ENCODE results near the gene ERP27.

ERP27 gene

DNA sequence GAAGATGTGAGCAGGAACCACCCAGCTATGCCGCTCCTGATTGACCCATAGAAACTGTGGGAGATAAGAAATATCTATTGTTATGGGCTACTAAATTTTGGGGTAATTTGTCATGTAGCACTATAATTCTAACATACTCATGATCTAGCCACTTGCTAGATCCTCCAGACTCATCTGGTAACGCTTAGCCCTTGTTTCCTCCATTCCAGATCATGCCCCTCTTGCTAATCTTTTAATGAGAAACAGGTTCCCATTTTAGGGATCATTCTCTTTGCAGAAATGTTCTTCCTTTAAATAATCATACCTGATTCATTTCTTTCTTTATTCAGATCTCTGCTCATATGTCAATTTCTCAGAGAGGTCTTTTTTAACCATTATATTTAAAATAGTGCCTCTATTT, 26.9 kb upstream of the ERP27 start:
- Mint-ChIP-seq H3K27me3 (no peaks in the 10 kb centered on the region), H3K27ac (no peak overlapping the region), H3K4me3 (no peak overlapping the region), H3K9me3 (no peaks in the 10 kb centered on the region), H3K36me3 (no peaks in the 10 kb centered on the region), H3K4me1 (peaks cover 12 to 27% of the 10 kb centered on the region in 2 donors)
- no peak for DNase-seq
- no peak for ATAC-seq (replicated peaks)

DNA sequence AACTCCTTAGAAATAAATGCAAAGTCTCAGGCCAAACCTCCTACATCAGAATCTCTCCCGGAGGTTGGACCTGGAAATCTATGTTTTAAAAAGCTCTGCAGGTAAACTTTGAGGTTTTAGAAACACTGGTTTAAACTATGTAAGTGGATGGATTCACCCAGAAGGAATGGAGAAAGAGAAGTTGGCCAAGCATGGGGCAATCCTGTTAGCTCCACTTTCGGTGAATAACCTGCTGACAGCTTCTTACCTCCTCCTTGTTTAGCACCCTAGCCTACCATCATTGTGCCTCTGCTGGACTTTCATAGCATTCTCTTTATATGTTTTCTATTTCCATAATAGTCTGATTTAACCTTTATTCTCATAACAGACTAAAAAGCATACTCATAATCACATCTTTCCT, 26.1 kb upstream of the ERP27 start:
- Mint-ChIP-seq H3K4me1 (peaks cover 17 to 35% of the 10 kb centered on the region in 2 donors), H3K9me3 (no peaks in the 10 kb centered on the region), H3K27me3 (no peaks in the 10 kb centered on the region), H3K4me3 (no peak overlapping the region), H3K36me3 (no peaks in the 10 kb centered on the region), H3K27ac (no peak overlapping the region)
- ATAC-seq (replicated peaks) (no peak), DNase-seq (no peak)

DNA sequence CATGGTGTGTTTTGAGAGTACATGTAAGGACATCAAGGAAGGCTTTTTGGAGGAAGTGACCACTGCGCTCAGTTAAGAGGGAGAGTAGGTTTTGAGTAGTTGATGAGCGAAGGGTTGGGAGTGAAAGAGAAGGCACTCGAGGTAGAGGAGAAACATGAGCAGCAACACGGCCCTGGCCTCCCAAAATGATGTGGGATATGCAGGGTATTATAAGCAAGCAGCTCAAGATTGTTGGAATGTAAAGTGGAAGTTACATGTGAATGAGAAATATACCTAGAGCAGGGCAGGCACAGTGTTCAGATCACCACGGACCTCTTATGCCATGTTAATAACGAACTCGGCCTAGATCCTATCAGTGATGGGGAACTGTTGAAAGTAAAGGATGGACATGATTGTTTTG, 25.2 kb upstream of the ERP27 start:
- peaks cover 4 to 8% of the 10 kb centered on the region in 2 donors for H3K36me3 Mint-ChIP-seq
- H3K9me3 Mint-ChIP-seq: no peaks in the 10 kb centered on the region
- ATAC-seq (replicated peaks) (no peak), DNase-seq (no peak)
- H3K4me3 Mint-ChIP-seq: no peak overlapping the region
- H3K27me3 Mint-ChIP-seq: no peaks in the 10 kb centered on the region
- H3K4me1 Mint-ChIP-seq: peaks cover 23 to 44% of the 10 kb centered on the region in 2 donors
- peak overlapping the region; percentile 67 for H3K27ac Mint-ChIP-seq

DNA sequence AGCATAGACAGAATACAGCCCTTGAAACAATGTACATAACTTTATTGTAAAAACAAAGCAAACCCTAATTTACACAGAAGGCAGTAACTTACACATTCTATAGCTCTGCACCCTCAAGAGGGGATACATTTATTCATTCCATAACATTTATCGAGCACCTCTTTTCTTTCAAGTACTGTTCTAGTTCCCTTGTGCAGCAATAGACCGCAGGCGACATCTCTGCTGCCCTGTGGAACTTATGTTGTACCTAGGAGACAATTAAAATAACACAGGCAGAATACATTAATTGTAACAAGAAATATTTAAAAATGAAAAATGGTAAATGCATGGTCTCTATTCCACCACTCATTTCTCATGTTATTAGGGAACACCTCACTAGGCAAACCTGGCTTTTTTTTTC, 24.5 kb upstream of the ERP27 start:
- Mint-ChIP-seq H3K4me1 (peaks cover 26 to 50% of the 10 kb centered on the region in 2 donors), H3K27ac (peak overlapping the region; percentile 66), H3K36me3 (peaks cover 8% of the 10 kb centered on the region in 2 donors), H3K27me3 (no peaks in the 10 kb centered on the region), H3K9me3 (no peaks in the 10 kb centered on the region), H3K4me3 (no peak overlapping the region)
- ATAC-seq (replicated peaks) (no peak), DNase-seq (no peak)

DNA sequence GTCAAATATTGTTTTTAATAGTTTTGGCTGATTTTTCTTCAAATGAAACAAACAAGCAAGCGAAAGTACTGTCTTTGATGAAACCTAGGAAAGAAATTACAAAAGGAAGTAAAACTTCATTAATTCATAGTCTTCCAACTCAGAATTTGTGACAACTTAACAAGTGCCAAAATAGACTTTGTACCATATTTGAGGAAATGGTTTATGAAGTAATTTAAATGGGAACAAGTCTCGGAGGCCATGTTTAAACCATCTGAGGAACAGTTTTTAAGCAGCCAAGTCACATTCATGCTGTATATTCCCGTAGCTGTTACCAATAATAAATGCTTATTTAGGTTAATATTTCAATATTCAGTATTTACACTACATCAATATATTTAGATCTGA, 23.8 kb upstream of the ERP27 start:
- ATAC-seq (replicated peaks) (no peak), DNase-seq (no peak)
- no peaks in the 10 kb centered on the region for H3K9me3 Mint-ChIP-seq
- peak overlapping the region; percentile 98 to 99 for H3K4me3 Mint-ChIP-seq
- peaks cover 30 to 57% of the 10 kb centered on the region in 2 donors for H3K4me1 Mint-ChIP-seq
- H3K36me3 Mint-ChIP-seq: peaks cover 10 to 12% of the 10 kb centered on the region in 2 donors
- no peaks in the 10 kb centered on the region for H3K27me3 Mint-ChIP-seq
- peak overlapping the region; percentile 98 for H3K27ac Mint-ChIP-seq

DNA sequence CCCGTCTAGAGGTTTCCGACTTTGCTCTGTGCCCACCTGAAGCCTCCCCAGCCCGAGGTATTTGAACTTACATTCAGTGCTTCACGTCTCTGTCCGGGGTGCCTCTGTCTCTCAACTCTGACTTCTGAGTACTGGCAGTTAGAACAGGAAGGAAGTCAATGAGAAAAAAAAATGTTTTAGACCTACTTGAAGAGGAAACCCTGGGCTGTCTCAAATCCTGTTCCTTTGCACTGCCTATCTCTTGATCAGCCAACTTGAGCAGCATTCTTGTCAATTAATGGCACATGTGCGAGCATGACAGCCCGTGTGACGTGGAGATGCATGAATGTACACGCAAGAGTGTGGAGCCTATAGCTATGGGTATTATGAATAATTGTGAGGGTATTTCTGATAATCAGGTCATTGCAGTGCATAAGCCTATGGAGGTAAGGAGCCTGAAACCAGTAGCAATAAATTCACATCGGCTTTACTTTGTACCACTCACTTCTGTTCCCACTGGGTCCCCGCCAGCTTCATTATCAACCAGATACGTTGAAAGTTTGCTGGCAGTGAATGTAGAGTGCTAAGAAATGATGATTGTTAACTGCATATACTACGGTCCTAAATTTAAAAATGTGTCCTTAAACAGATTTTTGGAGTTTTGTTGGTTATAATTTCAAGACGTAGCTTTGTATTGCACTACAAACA, 23.3 kb upstream of the ERP27 start, which contains the start of gene ARHGDIB:
TSS of gene ARHGDIB (minus strand) at position 136 of the 687 bp plus-strand sequence. CDS start 10,889 bp downstream, outside the sequence.
- Mint-ChIP-seq H3K36me3 (peaks cover 10 to 12% of the 10 kb centered on the region in 2 donors), H3K27ac (peak within 1 kb of the TSS; percentile 98), H3K4me1 (peaks cover 33 to 62% of the 10 kb centered on the region in 2 donors), H3K27me3 (no peaks in the 10 kb centered on the region), H3K9me3 (no peaks in the 10 kb centered on the region), H3K4me3 (peak within 1 kb of the TSS; percentile 98 to 99)
- DNase-seq: peak; percentile 71
- ATAC-seq (replicated peaks): peak; percentile 70 to 75

DNA sequence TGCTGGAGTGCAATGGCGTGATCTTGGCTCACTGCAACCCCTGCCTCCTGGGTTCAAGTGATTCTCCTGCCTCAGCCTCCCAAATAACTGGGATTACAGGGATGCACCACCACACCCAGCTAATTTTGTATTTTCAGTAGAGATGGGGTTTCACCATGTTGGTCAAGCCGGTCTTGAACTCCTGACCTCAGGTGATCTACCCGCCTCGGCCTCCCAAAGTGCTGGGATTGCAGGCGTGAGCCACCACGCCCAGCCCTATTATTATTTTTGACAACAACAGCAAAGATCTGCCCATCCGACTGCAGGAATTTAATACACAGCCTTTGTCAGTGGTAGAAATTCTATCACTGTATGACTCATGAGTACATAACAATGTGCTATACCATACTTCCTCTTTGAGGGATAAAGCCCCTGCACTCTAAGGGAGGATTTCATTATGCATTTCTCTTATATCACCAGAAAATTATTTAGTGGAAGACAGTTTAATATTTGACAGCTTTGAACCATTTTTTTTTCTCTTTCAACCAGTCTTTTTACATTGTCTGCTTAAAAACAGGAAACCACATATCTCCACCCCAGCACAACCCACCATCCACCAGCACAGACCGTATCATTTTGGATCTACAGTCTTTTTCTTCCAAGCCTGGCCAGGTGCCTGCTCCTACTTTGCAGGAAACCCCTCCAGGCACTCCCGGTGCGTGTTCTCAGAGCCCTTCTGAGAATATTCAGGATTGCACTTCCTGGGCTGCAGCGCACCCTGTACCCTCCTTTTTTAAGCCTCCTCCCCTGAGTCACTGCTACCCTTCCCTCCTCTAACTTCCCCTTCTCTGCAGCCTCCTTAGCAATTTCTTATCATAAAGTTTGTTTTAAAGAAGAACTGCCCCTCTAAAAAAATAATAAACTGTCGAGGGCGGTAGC, 22.5 kb upstream of the ERP27 start:
- Mint-ChIP-seq H3K4me3 (peak overlapping the region; percentile 98 to 99), H3K9me3 (no peaks in the 10 kb centered on the region), H3K36me3 (peaks cover 10 to 12% of the 10 kb centered on the region in 2 donors), H3K27ac (peak overlapping the region; percentile 98), H3K27me3 (no peaks in the 10 kb centered on the region), H3K4me1 (peaks cover 33 to 68% of the 10 kb centered on the region in 2 donors)
- peak; percentile 62 to 63 for ATAC-seq (replicated peaks)
- DNase-seq: no peak

DNA sequence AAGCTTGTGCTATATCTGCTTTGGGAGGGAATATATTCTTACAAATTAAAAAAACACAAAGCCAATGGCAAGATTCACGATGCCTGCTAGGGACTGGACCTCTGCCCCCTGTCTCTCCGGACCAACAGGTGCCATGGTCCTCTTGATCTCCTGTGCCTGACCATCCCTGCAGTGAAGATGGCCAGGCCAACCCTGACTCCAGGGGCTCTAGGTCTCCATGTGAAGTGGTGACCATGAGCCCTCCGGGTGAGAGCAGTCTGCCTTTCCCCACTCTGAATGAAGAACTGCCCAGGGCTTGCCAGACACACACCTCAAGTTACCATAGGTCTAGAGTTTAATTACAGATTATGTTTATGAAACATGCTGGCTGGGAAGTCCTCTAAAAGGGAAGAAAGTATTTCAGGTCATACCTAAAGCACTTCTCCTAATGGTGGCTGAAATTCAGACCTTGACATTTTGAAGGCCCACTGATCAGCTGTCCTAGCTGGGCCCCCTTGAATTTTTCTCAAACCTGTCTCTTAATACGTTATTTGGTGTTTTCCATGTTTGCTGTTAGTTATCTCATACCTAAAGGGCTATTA, 21.7 kb upstream of the ERP27 start:
- Mint-ChIP-seq H3K4me1 (peaks cover 31 to 63% of the 10 kb centered on the region in 2 donors), H3K36me3 (peaks cover 10 to 12% of the 10 kb centered on the region in 2 donors)
- no peak for DNase-seq

DNA sequence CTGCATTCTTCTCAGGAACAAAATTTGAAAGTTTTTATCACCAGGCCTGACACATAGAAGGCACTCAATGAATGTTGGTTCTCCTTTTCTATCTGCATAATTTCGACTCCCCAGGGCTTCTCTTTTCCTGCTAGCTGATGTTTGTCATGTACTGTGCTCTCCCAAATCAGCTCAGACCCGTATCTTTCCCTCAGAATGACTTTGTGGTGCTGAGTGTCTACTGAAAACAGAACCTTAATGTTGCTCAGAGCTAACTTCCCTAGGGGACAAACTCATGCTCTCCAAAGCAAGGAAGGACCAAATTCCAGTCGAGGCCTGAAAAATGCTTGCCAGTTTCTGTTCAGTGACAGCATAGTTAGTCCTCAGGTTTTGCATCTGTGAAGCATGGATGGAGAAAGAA, 21.1 kb upstream of the ERP27 start:
- DNase-seq (no peak), ATAC-seq (replicated peaks) (peak; percentile 35 to 36)
- H3K36me3 Mint-ChIP-seq: peaks cover 10 to 14% of the 10 kb centered on the region in 2 donors
- peaks cover 33 to 62% of the 10 kb centered on the region in 2 donors for H3K4me1 Mint-ChIP-seq
- peak overlapping the region; percentile 98 for H3K27ac Mint-ChIP-seq
- peak overlapping the region; percentile 98 to 99 for H3K4me3 Mint-ChIP-seq
- H3K9me3 Mint-ChIP-seq: no peaks in the 10 kb centered on the region
- no peaks in the 10 kb centered on the region for H3K27me3 Mint-ChIP-seq

More for the DNA sequence above, 21.7 kb upstream of the ERP27 start:
- ATAC-seq (replicated peaks): no peak
- peak overlapping the region; percentile 98 for H3K27ac Mint-ChIP-seq
- H3K27me3 Mint-ChIP-seq: no peaks in the 10 kb centered on the region
- H3K4me3 Mint-ChIP-seq: peak overlapping the region; percentile 98 to 99
- no peaks in the 10 kb centered on the region for H3K9me3 Mint-ChIP-seq

DNA sequence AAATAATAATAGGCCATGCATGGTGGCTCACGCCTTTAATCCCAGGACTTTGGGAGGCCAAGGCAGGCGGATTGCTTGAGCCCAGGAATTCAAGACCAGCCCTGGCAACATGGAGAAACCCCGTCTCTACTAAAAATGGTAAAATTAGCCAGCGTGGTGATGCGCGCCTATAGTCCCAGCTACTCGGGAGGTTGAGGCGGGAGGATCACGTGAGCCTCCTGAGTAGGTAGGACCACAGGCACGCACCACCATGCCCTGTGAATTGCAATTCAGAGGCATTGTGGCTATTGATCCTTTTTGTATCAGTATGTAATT, 20.7 kb upstream of the ERP27 start:
- peak overlapping the region; percentile 98 for H3K27ac Mint-ChIP-seq
- peak overlapping the region; percentile 98 to 99 for H3K4me3 Mint-ChIP-seq
- H3K4me1 Mint-ChIP-seq: peaks cover 35 to 64% of the 10 kb centered on the region in 2 donors
- no peaks in the 10 kb centered on the region for H3K27me3 Mint-ChIP-seq
- ATAC-seq (replicated peaks) (no peak), DNase-seq (no peak)
- no peaks in the 10 kb centered on the region for H3K9me3 Mint-ChIP-seq
- H3K36me3 Mint-ChIP-seq: peaks cover 10 to 16% of the 10 kb centered on the region in 2 donors

DNA sequence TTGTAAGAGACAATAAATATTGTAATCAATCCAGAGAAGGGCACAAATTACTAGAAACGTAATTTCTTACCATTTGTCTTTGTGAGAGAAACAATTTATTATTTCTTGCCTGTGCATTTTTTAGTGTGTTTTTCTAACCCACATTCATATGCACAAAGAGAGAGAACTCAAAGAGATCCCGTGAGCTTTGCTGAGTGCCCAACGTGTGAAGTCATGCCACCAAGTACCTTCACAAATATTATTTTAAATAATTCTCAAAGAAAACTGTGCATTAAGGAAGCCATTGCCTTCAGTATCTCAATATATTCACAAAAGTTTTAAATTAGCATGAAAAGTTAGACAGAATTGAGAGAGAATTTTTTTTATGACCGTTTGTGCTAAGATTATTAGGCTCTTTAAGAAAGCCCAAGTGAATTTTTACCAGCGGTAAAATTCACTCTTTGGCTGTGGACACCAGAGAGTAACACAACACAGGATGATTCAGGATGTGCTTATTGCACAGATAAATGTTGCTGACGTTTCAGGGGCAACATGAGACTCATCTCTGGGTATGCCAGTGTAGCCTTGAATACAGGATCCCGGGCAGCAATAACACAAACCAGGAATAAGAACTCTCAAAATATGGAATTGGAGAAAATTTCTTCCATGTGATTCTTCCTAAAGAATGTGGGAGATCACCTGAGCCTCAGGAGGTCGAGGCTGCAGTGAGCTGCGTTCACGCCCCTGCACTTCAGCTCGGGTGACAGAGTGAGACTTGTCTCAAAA, 20.2 kb upstream of the ERP27 start:
- Mint-ChIP-seq H3K27me3 (no peaks in the 10 kb centered on the region), H3K4me1 (peaks cover 36 to 64% of the 10 kb centered on the region in 2 donors), H3K9me3 (no peaks in the 10 kb centered on the region), H3K4me3 (peak overlapping the region; percentile 98 to 99), H3K36me3 (peaks cover 10 to 16% of the 10 kb centered on the region in 2 donors), H3K27ac (peak overlapping the region; percentile 98)
- no peak for DNase-seq
- no peak for ATAC-seq (replicated peaks)

DNA sequence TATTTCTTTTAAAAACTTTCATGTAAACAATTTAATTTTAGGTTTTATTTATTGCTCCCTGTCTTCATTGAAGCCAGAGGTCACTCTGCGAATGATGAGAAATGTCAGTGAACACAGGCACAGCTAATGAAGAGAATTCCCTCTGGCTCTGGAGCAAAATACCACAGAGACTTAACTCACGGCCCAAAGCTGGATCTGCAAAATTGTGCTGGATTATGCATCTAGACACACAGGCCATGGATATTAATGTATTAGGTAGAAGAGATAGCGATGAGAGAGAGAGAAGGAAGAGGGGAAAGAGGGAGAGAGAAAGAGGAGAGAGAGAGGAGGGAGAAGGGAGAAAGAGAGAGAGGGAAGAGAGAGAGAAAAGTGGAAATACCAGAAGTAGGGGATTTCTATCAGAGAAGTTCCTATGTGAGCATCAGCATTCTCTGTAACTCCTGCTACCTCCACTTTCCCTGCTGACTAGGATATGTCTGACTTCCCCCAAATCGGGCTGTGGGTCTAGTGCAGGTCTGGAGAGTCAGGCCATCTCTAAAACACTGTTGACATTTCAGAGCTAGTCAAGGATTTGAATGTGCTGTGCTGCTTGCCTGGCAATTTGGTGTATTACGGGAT, 19.3 kb upstream of the ERP27 start:
- Mint-ChIP-seq H3K9me3 (no peaks in the 10 kb centered on the region), H3K4me3 (peak overlapping the region; percentile 69 to 98), H3K36me3 (peaks cover 10 to 16% of the 10 kb centered on the region in 2 donors), H3K27ac (peak overlapping the region; percentile 98), H3K4me1 (peaks cover 38 to 66% of the 10 kb centered on the region in 2 donors), H3K27me3 (no peaks in the 10 kb centered on the region)
- ATAC-seq (replicated peaks) (no peak), DNase-seq (no peak)

DNA sequence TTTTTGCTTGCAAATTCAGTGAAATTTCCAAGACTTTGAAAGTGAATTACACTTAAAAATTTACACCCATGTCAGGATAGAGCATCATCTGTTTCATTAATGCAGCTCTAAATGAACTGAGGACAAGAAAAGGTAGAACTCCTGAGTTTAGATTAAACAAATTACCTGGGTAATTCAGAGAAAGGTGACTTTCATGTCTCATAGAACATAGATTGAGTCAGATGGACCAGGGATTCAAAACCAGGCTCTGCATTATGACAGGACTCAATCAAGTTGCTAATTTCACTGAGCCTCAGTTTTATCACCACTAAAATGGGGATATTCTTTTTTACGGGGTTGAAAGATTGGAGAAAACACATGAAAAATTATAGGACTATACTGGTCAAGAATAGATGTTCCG, 18.6 kb upstream of the ERP27 start:
- peaks cover 10 to 20% of the 10 kb centered on the region in 2 donors for H3K36me3 Mint-ChIP-seq

More for the DNA sequence above, 18.6 kb upstream of the ERP27 start:
- ATAC-seq (replicated peaks) (no peak), DNase-seq (no peak)
- Mint-ChIP-seq H3K9me3 (no peaks in the 10 kb centered on the region), H3K4me1 (peaks cover 44 to 72% of the 10 kb centered on the region in 2 donors), H3K27ac (peak overlapping the region; percentile 74), H3K27me3 (no peaks in the 10 kb centered on the region), H3K4me3 (peak overlapping the region in 1 of 2 donors; percentile 45)
